ENCODE data around the gene SH3TC1.

SH3TC1 gene

GRCh38 chr4:8181119-8181518 is 18.0 kb upstream of the SH3TC1 start:
- Histone ChIP-seq H3K9me2 (replicated peaks; ENCODE audit: low read depth, low read length) (no peaks in the 10 kb centered on the region), H3F3A (ENCODE audit: low read depth) (no peaks in the 10 kb centered on the region), H4K20me1 (ENCODE audit: insufficient read depth, low read length, poor library complexity, severe bottlenecking) (no peaks in the 10 kb centered on the region), H3K9me3 (ENCODE audit: insufficient read depth, low read depth, low read length) (no peaks in the 10 kb centered on the region), H3K27me3 (ENCODE audit: insufficient read depth, low read length, poor library complexity, severe bottlenecking) (no peaks in the 10 kb centered on the region), H3K36me3 (ENCODE audit: insufficient read depth, low read length) (no peaks in the 10 kb centered on the region), H3K4me3 (ENCODE audit: low read length, poor library complexity, severe bottlenecking) (no peak overlapping the region), H3K4me2 (ENCODE audit: low read depth, low read length, poor library complexity, severe bottlenecking) (no peak overlapping the region), H3K79me2 (ENCODE audit: insufficient read depth, low read length) (no peaks in the 10 kb centered on the region), H3K9ac (ENCODE audit: low read depth, low read length, poor library complexity, severe bottlenecking) (no peak overlapping the region), H3K4me1 (ENCODE audit: insufficient read depth, low read length, poor library complexity, severe bottlenecking) (no peaks in the 10 kb centered on the region), H2AFZ (ENCODE audit: low read length) (no peak overlapping the region)
- TF ChIP-seq CTCF (conservative IDR thresholded peaks at IDR 0.05; ENCODE audit: low read length), result no peak
- no peak for TF ChIP-seq EZH2phosphoT487 (IDR thresholded peaks at IDR 0.05; ENCODE audit: borderline replicate concordance)

GRCh38 chr4:8181844-8182243 is 17.2 kb upstream of the SH3TC1 start:
- Histone ChIP-seq H3K27me3 (ENCODE audit: insufficient read depth, low read length, poor library complexity, severe bottlenecking) (no peaks in the 10 kb centered on the region), H3K4me1 (ENCODE audit: insufficient read depth, low read length, poor library complexity, severe bottlenecking) (no peaks in the 10 kb centered on the region), H3K4me3 (ENCODE audit: low read length, poor library complexity, severe bottlenecking) (no peak overlapping the region), H3F3A (ENCODE audit: low read depth) (no peaks in the 10 kb centered on the region), H4K20me1 (ENCODE audit: insufficient read depth, low read length, poor library complexity, severe bottlenecking) (no peaks in the 10 kb centered on the region), H3K79me2 (ENCODE audit: insufficient read depth, low read length) (no peaks in the 10 kb centered on the region), H2AFZ (ENCODE audit: low read length) (no peak overlapping the region), H3K4me2 (ENCODE audit: low read depth, low read length, poor library complexity, severe bottlenecking) (no peak overlapping the region), H3K9ac (ENCODE audit: low read depth, low read length, poor library complexity, severe bottlenecking) (no peak overlapping the region), H3K9me2 (replicated peaks; ENCODE audit: low read depth, low read length) (no peaks in the 10 kb centered on the region), H3K36me3 (ENCODE audit: insufficient read depth, low read length) (no peaks in the 10 kb centered on the region), H3K9me3 (ENCODE audit: insufficient read depth, low read depth, low read length) (no peaks in the 10 kb centered on the region)
- TF ChIP-seq CTCF (conservative IDR thresholded peaks at IDR 0.05; ENCODE audit: low read length), result no peak
- no peak for TF ChIP-seq EZH2phosphoT487 (IDR thresholded peaks at IDR 0.05; ENCODE audit: borderline replicate concordance)

DNA sequence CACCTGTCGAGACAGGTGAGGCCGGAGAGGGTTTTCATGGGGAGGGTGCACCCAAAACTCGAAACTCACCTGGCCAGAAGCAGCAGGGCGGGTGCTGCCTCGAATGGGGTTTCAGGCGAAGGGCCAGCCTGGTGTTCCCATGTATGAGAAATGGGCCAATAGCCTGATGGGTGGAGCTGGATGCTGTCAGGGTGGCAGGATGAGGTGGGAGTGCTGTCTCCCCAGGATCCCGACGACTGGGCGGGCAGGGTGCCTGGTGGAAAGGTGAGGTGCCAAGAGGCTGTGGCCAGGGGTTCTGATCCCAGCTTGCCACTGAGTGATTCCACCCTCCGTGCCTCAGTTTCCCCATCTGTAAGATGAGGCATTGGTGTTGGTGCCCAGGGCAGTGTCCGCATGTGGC is 16.8 kb upstream of the SH3TC1 start:
- H3K4me3 ChIP-seq (ENCODE audit: low read length, poor library complexity, severe bottlenecking), result no peak overlapping the region
- no peak for TF ChIP-seq EZH2phosphoT487 (IDR thresholded peaks at IDR 0.05; ENCODE audit: borderline replicate concordance)
- no peak for TF ChIP-seq CTCF (conservative IDR thresholded peaks at IDR 0.05; ENCODE audit: low read length)
- no peaks in the 10 kb centered on the region for H3K79me2 ChIP-seq (ENCODE audit: insufficient read depth, low read length)
- H3K9ac ChIP-seq (ENCODE audit: low read depth, low read length, poor library complexity, severe bottlenecking), result no peak overlapping the region
- H3K27me3 ChIP-seq (ENCODE audit: insufficient read depth, low read length, poor library complexity, severe bottlenecking), result no peaks in the 10 kb centered on the region
- H3K9me2 ChIP-seq (replicated peaks; ENCODE audit: low read depth, low read length), result no peaks in the 10 kb centered on the region
- no peaks in the 10 kb centered on the region for H3K36me3 ChIP-seq (ENCODE audit: insufficient read depth, low read length)
- no peaks in the 10 kb centered on the region for H3K9me3 ChIP-seq (ENCODE audit: insufficient read depth, low read depth, low read length)
- no peaks in the 10 kb centered on the region for H3F3A ChIP-seq (ENCODE audit: low read depth)
- H3K4me2 ChIP-seq (ENCODE audit: low read depth, low read length, poor library complexity, severe bottlenecking), result no peak overlapping the region
- H2AFZ ChIP-seq (ENCODE audit: low read length), result no peak overlapping the region
- H4K20me1 ChIP-seq (ENCODE audit: insufficient read depth, low read length, poor library complexity, severe bottlenecking), result no peaks in the 10 kb centered on the region
- no peaks in the 10 kb centered on the region for H3K4me1 ChIP-seq (ENCODE audit: insufficient read depth, low read length, poor library complexity, severe bottlenecking)
